HepG2 (cell line): ENCODE results near the gene PBOV1. TPM values are rescaled to one million over a fixed set of nuclear protein-coding genes. Genes with fewer than 3 reads are reported as not detected.
A peak's percentile ranks its signal among the peaks of the same experiment; 100 is the strongest.

Source experiments
- ARNT ChIP-seq: fragments of 450-650 bp; IDR thresholded peaks from 2 replicates; pipeline ENCODE4 v1.6.1; 2017
- CENPBD1 ChIP-seq: sonication (generic); formaldehyde crosslinking; IDR thresholded peaks from 2 replicates; pipeline ENCODE4 v1.8.0; 2022; ENCODE audit warnings: missing genetic modification reagents, low read depth, mild to moderate bottlenecking, borderline replicate concordance
- CREB1 ChIP-seq, 2 experiments: fragments of 450-650 bp in 1 of 2; IDR thresholded peaks; 2 replicates each; pipeline ENCODE4 v1.6.1; 2016 to 2017; ENCODE audit warnings: control low read depth in 1 of 2, mild to moderate bottlenecking in 1 of 2, missing compliant biosample characterization in 1 of 2, missing genetic modification characterization in 1 of 2
- DBP ChIP-seq: sonication (generic); formaldehyde crosslinking; IDR thresholded peaks from 2 replicates; pipeline ENCODE4 v1.4.0; 2020; ENCODE audit warnings: missing genetic modification reagents; ENCODE audit errors: not compliant biosample characterization
- GATAD2A ChIP-seq: IDR thresholded peaks from 2 replicates; pipeline ENCODE4 v1.6.1; 2016
- HOXD1 ChIP-seq: sonication (generic); formaldehyde crosslinking; IDR thresholded peaks from 2 replicates; pipeline ENCODE4 v1.5.0; 2020; ENCODE audit warnings: missing genetic modification reagents
- IRF2 ChIP-seq: IDR thresholded peaks from 2 replicates; pipeline ENCODE4 v1.6.1; 2018; ENCODE audit warnings: missing genetic modification reagents, missing compliant biosample characterization
- KDM5B ChIP-seq: sonication (generic); formaldehyde crosslinking; IDR thresholded peaks from 2 replicates; pipeline ENCODE4 v1.4.0; 2020; ENCODE audit warnings: missing genetic modification reagents, mild to moderate bottlenecking, borderline replicate concordance
- NBN ChIP-seq: fragments of 450-650 bp; conservative IDR thresholded peaks from 2 replicates; pipeline ENCODE4 v1.6.1; 2017
- PCBP1 ChIP-seq: fragments of 200-400 bp; formaldehyde crosslinking; IDR thresholded peaks from 2 replicates; pipeline ENCODE4 v1.6.1; 2017; ENCODE audit warnings: mild to moderate bottlenecking, low read depth, low read length, borderline replicate concordance
- POLR2G ChIP-seq: fragments of 200-400 bp; formaldehyde crosslinking; IDR thresholded peaks from 2 replicates; pipeline ENCODE4 v1.6.1; 2018; ENCODE audit warnings: mild to moderate bottlenecking, low read depth, low read length, moderate library complexity
- SIX4 ChIP-seq: sonication (generic); formaldehyde crosslinking; IDR thresholded peaks from 2 replicates; pipeline ENCODE4 v1.4.0; 2020; ENCODE audit warnings: missing genetic modification reagents
- SKI ChIP-seq: fragments of 450-650 bp; IDR thresholded peaks from one replicate; pipeline ENCODE4 v1.6.1; 2018; ENCODE audit warnings: mild to moderate bottlenecking; ENCODE audit not compliant: partially characterized antibody
- SMAD3 ChIP-seq: sonication (generic); formaldehyde crosslinking; IDR thresholded peaks from 2 replicates; pipeline ENCODE4 v1.4.0; 2020; ENCODE audit warnings: missing genetic modification reagents
- TEAD3 ChIP-seq: optimal IDR thresholded peaks from 2 replicates; pipeline ENCODE3; 2016; ENCODE audit warnings: borderline replicate concordance
- TMF1 ChIP-seq: sonication (generic); formaldehyde crosslinking; IDR thresholded peaks from 2 replicates; pipeline ENCODE4 v1.8.1; 2022; ENCODE audit warnings: low read depth, missing genetic modification reagents
- ZNF160 ChIP-seq: sonication (generic); formaldehyde crosslinking; IDR thresholded peaks from 2 replicates; pipeline ENCODE4 v1.8.0; 2022; ENCODE audit warnings: mild to moderate bottlenecking, inconsistent platforms, missing genetic modification reagents
- ZNF205 ChIP-seq: IDR thresholded peaks from 2 replicates; pipeline ENCODE4 v1.6.1; 2018; ENCODE audit warnings: missing biosample characterization, missing genetic modification reagents
- ZNF224 ChIP-seq: sonication (generic); formaldehyde crosslinking; IDR thresholded peaks from 2 replicates; pipeline ENCODE4 v1.5.0; 2020; ENCODE audit warnings: mild to moderate bottlenecking, missing genetic modification reagents
- ZNF282 ChIP-seq: fragments of 450-650 bp; IDR thresholded peaks from 2 replicates; pipeline ENCODE4 v1.6.1; 2018; ENCODE audit not compliant: partially characterized antibody
- ZNF354B ChIP-seq: sonication (generic); formaldehyde crosslinking; IDR thresholded peaks from 2 replicates; pipeline ENCODE4 v1.8.0; 2022; ENCODE audit warnings: mild to moderate bottlenecking, missing genetic modification reagents
- ZNF567 ChIP-seq: sonication (generic); formaldehyde crosslinking; IDR thresholded peaks from 2 replicates; pipeline ENCODE4 v1.8.1; 2023; ENCODE audit warnings: mild to moderate bottlenecking, missing genetic modification reagents, borderline replicate concordance
- polyA plus RNA-seq, 8 experiments: library from polyadenylated mRNA; depleted of rRNA in 3 of 8; stranded (reverse) in 7 of 8; unstranded in 1 of 8; fragments of >200 nt; fragmentation: Illumina TruSeq in 4 of 8; extraction: Trizol in 4 of 8; gene quantifications; 2 replicates each; pipeline versions ENCODE4 v1.2.1 to v1.2.3, GENCODE V29; 2011 to 2016; ENCODE audit warnings: low read depth in 4 of 8, missing spikeins in 1 of 8, mixed read lengths in 1 of 8; ENCODE audit not compliant: insufficient read depth in 1 of 8
- total RNA-seq, 5 experiments: library from RNA; depleted of rRNA; stranded (reverse); fragments of >200 nt; fragmentation: Illumina TruSeq; extraction: Trizol; gene quantifications; 2 replicates each; pipeline ENCODE4 v1.2.3, GENCODE V29; 2016; ENCODE audit warnings: low read depth in 1 of 5
- TF ChIP-seq, protein P1 (sequence below): sonication (generic); formaldehyde crosslinking; IDR thresholded peaks from 2 replicates; pipeline ENCODE4 v1.9.0; 2022; ENCODE audit warnings: missing genetic modification reagents, mild to moderate bottlenecking, borderline replicate concordance
- TF ChIP-seq, protein P2 (sequence below): sonication (generic); formaldehyde crosslinking; IDR thresholded peaks from 2 replicates; pipeline ENCODE4 v1.5.0; 2020; ENCODE audit warnings: mild to moderate bottlenecking, missing genetic modification reagents, borderline replicate concordance
- TF ChIP-seq, protein P3 (sequence below): sonication (generic); formaldehyde crosslinking; IDR thresholded peaks from 2 replicates; pipeline ENCODE4 v1.4.0; 2020; ENCODE audit warnings: mild to moderate bottlenecking, low read depth, missing genetic modification reagents

PBOV1 gene
- total and polyA plus RNA-seq, 2 of the 13 experiments (the other 11 are each of a cell fraction or from before 2014, with no cell fraction given) = not detected

- TF ChIP-seq ZNF160 = peak; percentile 59; the same call in 1 of the 2 replicates
- TF ChIP-seq, protein P1, sequence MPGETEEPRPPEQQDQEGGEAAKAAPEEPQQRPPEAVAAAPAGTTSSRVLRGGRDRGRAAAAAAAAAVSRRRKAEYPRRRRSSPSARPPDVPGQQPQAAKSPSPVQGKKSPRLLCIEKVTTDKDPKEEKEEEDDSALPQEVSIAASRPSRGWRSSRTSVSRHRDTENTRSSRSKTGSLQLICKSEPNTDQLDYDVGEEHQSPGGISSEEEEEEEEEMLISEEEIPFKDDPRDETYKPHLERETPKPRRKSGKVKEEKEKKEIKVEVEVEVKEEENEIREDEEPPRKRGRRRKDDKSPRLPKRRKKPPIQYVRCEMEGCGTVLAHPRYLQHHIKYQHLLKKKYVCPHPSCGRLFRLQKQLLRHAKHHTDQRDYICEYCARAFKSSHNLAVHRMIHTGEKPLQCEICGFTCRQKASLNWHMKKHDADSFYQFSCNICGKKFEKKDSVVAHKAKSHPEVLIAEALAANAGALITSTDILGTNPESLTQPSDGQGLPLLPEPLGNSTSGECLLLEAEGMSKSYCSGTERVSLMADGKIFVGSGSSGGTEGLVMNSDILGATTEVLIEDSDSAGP = no peak
- TF ChIP-seq ZNF354B = 0 out of 2 replicates have a peak, but pooled peaks have one; percentile 15
- TF ChIP-seq HOXD1 (CRISPR knock-in tag) = no peak
- TF ChIP-seq ARNT = no peak
- TF ChIP-seq, protein P2, sequence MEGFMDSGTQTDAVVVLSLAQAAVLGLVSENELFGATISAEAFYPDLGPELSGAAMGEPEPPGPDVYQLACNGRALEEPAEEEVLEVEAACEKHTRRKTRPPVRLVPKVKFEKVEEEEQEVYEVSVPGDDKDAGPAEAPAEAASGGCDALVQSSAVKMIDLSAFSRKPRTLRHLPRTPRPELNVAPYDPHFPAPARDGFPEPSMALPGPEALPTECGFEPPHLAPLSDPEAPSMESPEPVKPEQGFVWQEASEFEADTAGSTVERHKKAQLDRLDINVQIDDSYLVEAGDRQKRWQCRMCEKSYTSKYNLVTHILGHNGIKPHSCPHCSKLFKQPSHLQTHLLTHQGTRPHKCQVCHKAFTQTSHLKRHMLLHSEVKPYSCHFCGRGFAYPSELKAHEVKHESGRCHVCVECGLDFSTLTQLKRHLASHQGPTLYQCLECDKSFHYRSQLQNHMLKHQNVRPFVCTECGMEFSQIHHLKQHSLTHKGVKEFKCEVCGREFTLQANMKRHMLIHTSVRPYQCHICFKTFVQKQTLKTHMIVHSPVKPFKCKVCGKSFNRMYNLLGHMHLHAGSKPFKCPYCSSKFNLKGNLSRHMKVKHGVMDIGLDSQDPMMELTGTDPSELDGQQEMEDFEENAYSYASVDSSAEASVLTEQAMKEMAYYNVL (CRISPR knock-in tag) = peak; percentile 99
- no peak for TF ChIP-seq PCBP1
- peak; percentile 57; the same call in 1 of the 2 replicates for TF ChIP-seq SIX4 (CRISPR knock-in tag)
- TF ChIP-seq DBP (CRISPR knock-in tag) = no peak
- peak; percentile 61 for TF ChIP-seq SKI
- no peak for TF ChIP-seq KDM5B (CRISPR knock-in tag)
- no peak for TF ChIP-seq ZNF224 (CRISPR knock-in tag)
- TF ChIP-seq ZNF205 (CRISPR knock-in tag) = peak; percentile 91
- TF ChIP-seq SMAD3 (CRISPR knock-in tag) = peak; percentile 82
- no peak for TF ChIP-seq TMF1
- peak; percentile 96 for TF ChIP-seq TEAD3 (CRISPR knock-in tag)
- TF ChIP-seq NBN = no peak
- TF ChIP-seq CENPBD1 (CRISPR knock-in tag) = no peak
- TF ChIP-seq, protein P3, sequence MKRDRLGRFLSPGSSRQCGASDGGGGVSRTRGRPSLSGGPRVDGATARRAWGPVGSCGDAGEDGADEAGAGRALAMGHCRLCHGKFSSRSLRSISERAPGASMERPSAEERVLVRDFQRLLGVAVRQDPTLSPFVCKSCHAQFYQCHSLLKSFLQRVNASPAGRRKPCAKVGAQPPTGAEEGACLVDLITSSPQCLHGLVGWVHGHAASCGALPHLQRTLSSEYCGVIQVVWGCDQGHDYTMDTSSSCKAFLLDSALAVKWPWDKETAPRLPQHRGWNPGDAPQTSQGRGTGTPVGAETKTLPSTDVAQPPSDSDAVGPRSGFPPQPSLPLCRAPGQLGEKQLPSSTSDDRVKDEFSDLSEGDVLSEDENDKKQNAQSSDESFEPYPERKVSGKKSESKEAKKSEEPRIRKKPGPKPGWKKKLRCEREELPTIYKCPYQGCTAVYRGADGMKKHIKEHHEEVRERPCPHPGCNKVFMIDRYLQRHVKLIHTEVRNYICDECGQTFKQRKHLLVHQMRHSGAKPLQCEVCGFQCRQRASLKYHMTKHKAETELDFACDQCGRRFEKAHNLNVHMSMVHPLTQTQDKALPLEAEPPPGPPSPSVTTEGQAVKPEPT (CRISPR knock-in tag) = no peak
- TF ChIP-seq POLR2G = no peak
- peak; percentile 54; the same call in 1 of the 2 replicates for TF ChIP-seq ZNF567
- TF ChIP-seq GATAD2A = peak; percentile 98
- TF ChIP-seq ZNF282 = no peak
- peak; percentile 36; the same call in 1 of the 2 replicates for TF ChIP-seq CREB1 (IDR thresholded peaks at IDR 0.05)
- TF ChIP-seq CREB1 (CRISPR knock-in tag; IDR thresholded peaks at IDR 0.05) = peak; percentile 59; the same call in 1 of the 2 replicates
- peak; percentile 90; the same call in 1 of the 2 replicates for TF ChIP-seq IRF2 (CRISPR knock-in tag)
Measured at GRCh38 chr6:138222901-138223546, 4.7 kb upstream of the PBOV1 start (continued).
